Measurements from ENCODE around the gene ZBTB33.

The ZBTB33 gene

DNA sequence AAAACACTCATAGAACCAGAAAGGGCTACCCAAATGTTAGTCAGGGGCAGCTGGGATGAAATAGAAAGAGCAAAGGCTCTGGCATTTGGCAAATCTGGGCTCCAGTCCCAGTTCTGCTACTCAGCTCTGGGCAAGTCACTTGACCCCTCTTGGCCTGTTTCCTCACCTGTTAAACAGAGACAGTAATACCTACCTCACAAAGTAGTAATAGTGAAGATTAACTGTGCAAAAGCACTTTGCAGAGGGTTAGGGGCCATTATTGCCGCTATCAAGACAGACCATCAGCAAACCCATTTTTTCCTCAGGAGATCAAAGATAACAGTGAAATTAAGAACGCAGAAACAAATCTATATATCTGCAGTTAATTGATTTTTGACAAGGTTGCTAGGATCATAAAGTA, 20.6 kb downstream of the ZBTB33 start:
- TF ChIP-seq, protein P1, sequence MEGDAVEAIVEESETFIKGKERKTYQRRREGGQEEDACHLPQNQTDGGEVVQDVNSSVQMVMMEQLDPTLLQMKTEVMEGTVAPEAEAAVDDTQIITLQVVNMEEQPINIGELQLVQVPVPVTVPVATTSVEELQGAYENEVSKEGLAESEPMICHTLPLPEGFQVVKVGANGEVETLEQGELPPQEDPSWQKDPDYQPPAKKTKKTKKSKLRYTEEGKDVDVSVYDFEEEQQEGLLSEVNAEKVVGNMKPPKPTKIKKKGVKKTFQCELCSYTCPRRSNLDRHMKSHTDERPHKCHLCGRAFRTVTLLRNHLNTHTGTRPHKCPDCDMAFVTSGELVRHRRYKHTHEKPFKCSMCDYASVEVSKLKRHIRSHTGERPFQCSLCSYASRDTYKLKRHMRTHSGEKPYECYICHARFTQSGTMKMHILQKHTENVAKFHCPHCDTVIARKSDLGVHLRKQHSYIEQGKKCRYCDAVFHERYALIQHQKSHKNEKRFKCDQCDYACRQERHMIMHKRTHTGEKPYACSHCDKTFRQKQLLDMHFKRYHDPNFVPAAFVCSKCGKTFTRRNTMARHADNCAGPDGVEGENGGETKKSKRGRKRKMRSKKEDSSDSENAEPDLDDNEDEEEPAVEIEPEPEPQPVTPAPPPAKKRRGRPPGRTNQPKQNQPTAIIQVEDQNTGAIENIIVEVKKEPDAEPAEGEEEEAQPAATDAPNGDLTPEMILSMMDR (conservative IDR thresholded peaks at IDR 0.05; ENCODE audit: low read length): no peak
- no peak for TF ChIP-seq EZH2phosphoT487 (IDR thresholded peaks at IDR 0.05; ENCODE audit: borderline replicate concordance)
- H3K4me1 ChIP-seq (ENCODE audit: insufficient read depth, low read length, poor library complexity, severe bottlenecking): no peaks in the 10 kb centered on the region
- no peak overlapping the region for H3K4me2 ChIP-seq (ENCODE audit: low read depth, low read length, poor library complexity, severe bottlenecking)
- no peak overlapping the region for H3K4me3 ChIP-seq (ENCODE audit: low read length, poor library complexity, severe bottlenecking)
- H3K9ac ChIP-seq (ENCODE audit: low read depth, low read length, poor library complexity, severe bottlenecking): no peak overlapping the region
- no peaks in the 10 kb centered on the region for H3K36me3 ChIP-seq (ENCODE audit: insufficient read depth, low read length)
- H3K9me2 ChIP-seq (replicated peaks; ENCODE audit: low read depth, low read length): no peaks in the 10 kb centered on the region
- H3K27me3 ChIP-seq (ENCODE audit: insufficient read depth, low read length, poor library complexity, severe bottlenecking): no peaks in the 10 kb centered on the region
- H4K20me1 ChIP-seq (ENCODE audit: insufficient read depth, low read length, poor library complexity, severe bottlenecking): no peaks in the 10 kb centered on the region
- H3K9me3 ChIP-seq (ENCODE audit: insufficient read depth, low read depth, low read length): no peaks in the 10 kb centered on the region
- no peaks in the 10 kb centered on the region for H3F3A ChIP-seq (ENCODE audit: low read depth)
- no peak overlapping the region for H2AFZ ChIP-seq (ENCODE audit: low read length)
- no peaks in the 10 kb centered on the region for H3K79me2 ChIP-seq (ENCODE audit: insufficient read depth, low read length)

DNA sequence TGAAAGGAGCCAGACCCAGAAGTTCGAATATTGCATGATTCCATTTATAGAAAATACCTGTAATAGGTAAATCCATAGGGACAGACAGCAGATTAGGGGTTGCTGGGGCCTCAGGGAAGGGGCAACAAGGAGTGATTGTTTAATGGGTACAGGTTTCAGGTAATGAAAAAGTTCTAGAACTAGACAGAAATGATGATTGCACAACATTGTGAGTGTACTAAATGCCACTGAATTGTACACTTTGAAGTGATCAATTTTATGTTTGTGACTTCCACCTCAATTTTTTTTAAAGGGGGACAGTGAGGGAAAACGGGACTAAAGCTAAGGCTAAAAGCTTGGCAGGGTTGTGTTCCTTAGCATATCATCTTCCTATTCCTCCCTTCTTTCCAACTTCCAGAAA, 23.5 kb downstream of the ZBTB33 start:
- TF ChIP-seq, protein P1 (conservative IDR thresholded peaks at IDR 0.05; ENCODE audit: low read length): no peak
- no peak for TF ChIP-seq EZH2phosphoT487 (IDR thresholded peaks at IDR 0.05; ENCODE audit: borderline replicate concordance)
- H3K4me2 ChIP-seq (ENCODE audit: low read depth, low read length, poor library complexity, severe bottlenecking): no peak overlapping the region
- H3K9ac ChIP-seq (ENCODE audit: low read depth, low read length, poor library complexity, severe bottlenecking): no peak overlapping the region
- no peaks in the 10 kb centered on the region for H3K79me2 ChIP-seq (ENCODE audit: insufficient read depth, low read length)
- no peaks in the 10 kb centered on the region for H3K9me3 ChIP-seq (ENCODE audit: insufficient read depth, low read depth, low read length)
- no peaks in the 10 kb centered on the region for H3F3A ChIP-seq (ENCODE audit: low read depth)
- H2AFZ ChIP-seq (ENCODE audit: low read length): no peak overlapping the region
- H3K9me2 ChIP-seq (replicated peaks; ENCODE audit: low read depth, low read length): no peaks in the 10 kb centered on the region
- H3K4me3 ChIP-seq (ENCODE audit: low read length, poor library complexity, severe bottlenecking): no peak overlapping the region
- H3K27me3 ChIP-seq (ENCODE audit: insufficient read depth, low read length, poor library complexity, severe bottlenecking): no peaks in the 10 kb centered on the region
- no peaks in the 10 kb centered on the region for H3K36me3 ChIP-seq (ENCODE audit: insufficient read depth, low read length)
- no peaks in the 10 kb centered on the region for H4K20me1 ChIP-seq (ENCODE audit: insufficient read depth, low read length, poor library complexity, severe bottlenecking)
- H3K4me1 ChIP-seq (ENCODE audit: insufficient read depth, low read length, poor library complexity, severe bottlenecking): no peaks in the 10 kb centered on the region

DNA sequence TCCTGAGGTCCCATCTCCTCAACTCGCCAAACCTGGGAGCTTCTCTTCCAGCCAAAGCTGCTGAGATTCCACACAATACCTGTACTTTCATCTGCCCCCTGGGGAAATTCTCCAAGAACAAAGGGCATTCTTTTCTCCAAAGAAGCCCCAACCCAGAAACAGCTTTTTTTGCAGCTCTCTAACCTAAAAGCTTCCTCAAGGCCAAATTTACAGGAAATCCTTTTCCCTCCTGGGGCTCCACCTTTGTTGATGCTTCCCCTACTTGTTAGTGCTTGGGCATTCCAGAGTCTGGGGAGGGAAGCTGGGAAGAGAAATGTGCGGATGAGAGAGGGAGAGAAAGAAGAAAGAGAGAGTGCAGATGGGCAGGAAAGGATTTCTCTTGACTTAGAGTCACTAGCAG, 24.3 kb downstream of the ZBTB33 start:
- H3K4me1 ChIP-seq (ENCODE audit: insufficient read depth, low read length, poor library complexity, severe bottlenecking): no peaks in the 10 kb centered on the region
- H3K9me3 ChIP-seq (ENCODE audit: insufficient read depth, low read depth, low read length): no peaks in the 10 kb centered on the region
- no peak overlapping the region for H3K9ac ChIP-seq (ENCODE audit: low read depth, low read length, poor library complexity, severe bottlenecking)
- H3K79me2 ChIP-seq (ENCODE audit: insufficient read depth, low read length): no peaks in the 10 kb centered on the region
- H2AFZ ChIP-seq (ENCODE audit: low read length): no peak overlapping the region
- no peak overlapping the region for H3K4me2 ChIP-seq (ENCODE audit: low read depth, low read length, poor library complexity, severe bottlenecking)
- H3K36me3 ChIP-seq (ENCODE audit: insufficient read depth, low read length): no peaks in the 10 kb centered on the region
- no peaks in the 10 kb centered on the region for H4K20me1 ChIP-seq (ENCODE audit: insufficient read depth, low read length, poor library complexity, severe bottlenecking)
- no peaks in the 10 kb centered on the region for H3F3A ChIP-seq (ENCODE audit: low read depth)
- TF ChIP-seq EZH2phosphoT487 (IDR thresholded peaks at IDR 0.05; ENCODE audit: borderline replicate concordance): no peak
- TF ChIP-seq, protein P1 (conservative IDR thresholded peaks at IDR 0.05; ENCODE audit: low read length): no peak
- H3K27me3 ChIP-seq (ENCODE audit: insufficient read depth, low read length, poor library complexity, severe bottlenecking): no peaks in the 10 kb centered on the region
- H3K9me2 ChIP-seq (replicated peaks; ENCODE audit: low read depth, low read length): no peaks in the 10 kb centered on the region
- H3K4me3 ChIP-seq (ENCODE audit: low read length, poor library complexity, severe bottlenecking): no peak overlapping the region

Measured in Loucy (cell line).